ENCODE data around the gene HCFC1.

DNA sequence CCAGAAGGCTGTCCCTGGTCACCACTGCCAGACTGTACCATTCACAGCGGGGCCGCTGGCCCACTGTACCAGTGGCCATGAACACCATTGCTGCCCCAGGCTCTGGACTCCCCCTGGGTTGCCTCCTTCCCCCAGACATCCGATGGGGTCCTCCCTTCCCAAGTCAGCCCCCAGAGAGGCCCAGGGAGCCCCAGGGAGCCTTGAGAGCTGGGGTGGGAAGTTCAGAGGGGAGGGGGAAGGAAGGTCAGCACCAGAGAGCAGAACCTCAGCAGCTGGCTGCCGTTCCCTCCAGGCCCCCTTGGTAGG lies 45.1 kb downstream of the HCFC1 start:
- TF ChIP-seq, protein P1, sequence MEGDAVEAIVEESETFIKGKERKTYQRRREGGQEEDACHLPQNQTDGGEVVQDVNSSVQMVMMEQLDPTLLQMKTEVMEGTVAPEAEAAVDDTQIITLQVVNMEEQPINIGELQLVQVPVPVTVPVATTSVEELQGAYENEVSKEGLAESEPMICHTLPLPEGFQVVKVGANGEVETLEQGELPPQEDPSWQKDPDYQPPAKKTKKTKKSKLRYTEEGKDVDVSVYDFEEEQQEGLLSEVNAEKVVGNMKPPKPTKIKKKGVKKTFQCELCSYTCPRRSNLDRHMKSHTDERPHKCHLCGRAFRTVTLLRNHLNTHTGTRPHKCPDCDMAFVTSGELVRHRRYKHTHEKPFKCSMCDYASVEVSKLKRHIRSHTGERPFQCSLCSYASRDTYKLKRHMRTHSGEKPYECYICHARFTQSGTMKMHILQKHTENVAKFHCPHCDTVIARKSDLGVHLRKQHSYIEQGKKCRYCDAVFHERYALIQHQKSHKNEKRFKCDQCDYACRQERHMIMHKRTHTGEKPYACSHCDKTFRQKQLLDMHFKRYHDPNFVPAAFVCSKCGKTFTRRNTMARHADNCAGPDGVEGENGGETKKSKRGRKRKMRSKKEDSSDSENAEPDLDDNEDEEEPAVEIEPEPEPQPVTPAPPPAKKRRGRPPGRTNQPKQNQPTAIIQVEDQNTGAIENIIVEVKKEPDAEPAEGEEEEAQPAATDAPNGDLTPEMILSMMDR (IDR thresholded peaks at IDR 0.05; ENCODE audit: low read length), result no peak
- TF ChIP-seq EZH2 (optimal IDR thresholded peaks at IDR 0.05; ENCODE audit: low read depth, low read length) (no peak), EZH2phosphoT487 (IDR thresholded peaks at IDR 0.05; ENCODE audit: low read length) (no peak)
